Measurements from ENCODE around the gene TLR10.

TLR10 gene

GRCh38 chr4:38787693-38788092 is 4.9 kb upstream of the TLR10 start:
- no peak for DNase-seq (ENCODE audit: low spot score)
- TF ChIP-seq CTCF (IDR thresholded peaks at IDR 0.05; ENCODE audit: borderline replicate concordance, control extremely low read depth, extremely low read depth, insufficient read depth, missing control alignments) = no peak
- in situ Hi-C loops (cut with MboI; ENCODE audit: low sequenced_read_pairs, unreplicated experiment) = no loop called here

DNA sequence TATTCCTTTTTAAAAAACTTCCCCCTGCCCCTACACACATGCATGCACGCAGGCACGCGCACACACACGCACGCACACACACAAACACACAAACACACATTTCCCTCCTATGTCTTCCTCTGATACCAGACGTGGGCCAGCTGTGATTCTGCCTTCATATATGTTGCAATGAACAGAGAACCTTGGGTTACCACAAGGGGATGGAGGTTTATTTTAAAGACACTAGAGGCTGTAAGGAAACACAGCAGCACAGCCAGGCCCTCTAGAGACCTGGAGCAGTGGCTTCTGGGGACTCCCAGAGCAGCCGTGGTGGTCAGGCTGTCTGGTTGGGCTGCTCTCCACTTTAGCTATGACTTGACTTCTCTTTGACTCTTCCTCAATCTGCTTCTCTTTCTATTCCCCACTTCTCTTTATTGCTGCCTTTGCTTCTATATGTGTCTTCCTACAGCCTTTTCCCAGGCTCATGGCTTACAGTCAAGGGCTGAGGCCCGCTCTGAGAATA is 3.2 kb upstream of the TLR10 start:
- in situ Hi-C loops (cut with MboI; ENCODE audit: low sequenced_read_pairs, unreplicated experiment) = no loop called here
- TF ChIP-seq CTCF (IDR thresholded peaks at IDR 0.05; ENCODE audit: borderline replicate concordance, control extremely low read depth, extremely low read depth, insufficient read depth, missing control alignments) = no peak
- peak; percentile 59 for DNase-seq (ENCODE audit: low spot score)

- no peak for DNase-seq (ENCODE audit: low spot score)
- no peak for TF ChIP-seq CTCF (IDR thresholded peaks at IDR 0.05; ENCODE audit: borderline replicate concordance, control extremely low read depth, extremely low read depth, insufficient read depth, missing control alignments)
- in situ Hi-C loops (cut with MboI; ENCODE audit: low sequenced_read_pairs, unreplicated experiment) = no loop called here
These were observed 2.4 kb upstream of the TLR10 start for GRCh38 chr4:38785041-38785790.

DNA sequence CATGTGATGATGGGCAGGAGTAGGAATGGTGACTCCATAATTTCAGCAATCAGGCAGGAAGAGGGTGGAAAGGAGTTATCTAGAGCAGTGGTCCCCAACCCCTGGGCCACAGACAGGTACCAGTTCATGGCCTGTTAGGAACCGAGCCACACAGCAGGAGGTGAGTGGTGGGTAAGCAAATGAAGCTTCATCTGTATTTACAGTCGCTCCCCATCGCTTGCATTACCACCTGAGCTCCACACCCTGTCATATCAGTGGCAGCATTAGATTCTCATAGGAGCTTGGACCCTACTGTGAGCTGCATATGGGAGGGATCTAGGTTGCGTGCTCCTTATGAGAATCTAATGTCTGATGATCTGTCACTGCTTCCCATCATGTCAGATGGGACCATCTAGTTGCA is 1.4 kb upstream of the TLR10 start:
- in situ Hi-C loops (cut with MboI; ENCODE audit: low sequenced_read_pairs, unreplicated experiment) = no loop called here
- TF ChIP-seq CTCF (IDR thresholded peaks at IDR 0.05; ENCODE audit: borderline replicate concordance, control extremely low read depth, extremely low read depth, insufficient read depth, missing control alignments) = no peak

GRCh38 chr4:38783109-38783460 is 295 bp upstream of the TLR10 start:
- DNase-seq (ENCODE audit: low spot score) = no peak
- in situ Hi-C loops (cut with MboI; ENCODE audit: low sequenced_read_pairs, unreplicated experiment) = no loop called here
- no peak for TF ChIP-seq CTCF (IDR thresholded peaks at IDR 0.05; ENCODE audit: borderline replicate concordance, control extremely low read depth, extremely low read depth, insufficient read depth, missing control alignments)

More for the DNA sequence above, 1.4 kb upstream of the TLR10 start:
- DNase-seq (ENCODE audit: low spot score) = no peak

GRCh38 chr4:38781854-38782261 is 932 bp downstream of the TLR10 start:
- no peak for DNase-seq (ENCODE audit: low spot score)
- in situ Hi-C loops (cut with MboI; ENCODE audit: low sequenced_read_pairs, unreplicated experiment) = no loop called here
- no peak for TF ChIP-seq CTCF (IDR thresholded peaks at IDR 0.05; ENCODE audit: borderline replicate concordance, control extremely low read depth, extremely low read depth, insufficient read depth, missing control alignments)
